MM.1S (cell line): Measurements from ENCODE around the gene COL5A1.

Experiments used
- DNase-seq: peaks from one replicate; pipeline ENCODE4 v3.0.0-alpha.2; 2015
- H2AFZ ChIP-seq: fragments of 300-600 bp; sonication (generic); 2 replicates; pipeline ENCODE4 v1.6.0; 2016; ENCODE audit warnings: antibody characterized with exemption, low read length
- H3F3A ChIP-seq: fragments of 300-600 bp; sonication (generic); 2 replicates; pipeline ENCODE4 v1.6.1; 2016; ENCODE audit warnings: mild to moderate bottlenecking, antibody characterized with exemption, low read length, moderate library complexity, mixed read lengths; ENCODE audit not compliant: insufficient read depth
- H3K27ac ChIP-seq: fragments of 300-600 bp; sonication (generic); 2 replicates; pipeline ENCODE4 v1.5.1; 2016; ENCODE audit warnings: mild to moderate bottlenecking, low read length
- H3K27me3 ChIP-seq: fragments of 300-600 bp; sonication (generic); replicated peaks from 2 replicates; pipeline ENCODE4 v1.6.0; 2016; ENCODE audit warnings: low read length; ENCODE audit not compliant: insufficient read depth
- H3K36me3 ChIP-seq: fragments of 300-600 bp; sonication (generic); replicated peaks from 2 replicates; pipeline ENCODE4 v1.6.1; 2016; ENCODE audit warnings: mild to moderate bottlenecking, low read length, mixed read lengths; ENCODE audit not compliant: insufficient read depth
- H3K4me1 ChIP-seq: fragments of 300-600 bp; sonication (generic); 2 replicates; pipeline ENCODE4 v1.6.1; 2016; ENCODE audit warnings: low read length, mixed read lengths
- H3K4me2 ChIP-seq: fragments of 300-600 bp; sonication (generic); 2 replicates; pipeline ENCODE4 v1.6.0; 2016; ENCODE audit warnings: low read depth, low read length
- H3K4me3 ChIP-seq: fragments of 300-600 bp; sonication (generic); 2 replicates; pipeline ENCODE4 v1.5.1; 2016; ENCODE audit warnings: low read length, mixed read lengths
- H3K79me2 ChIP-seq: fragments of 300-600 bp; sonication (generic); 2 replicates; pipeline ENCODE4 v1.6.1; 2016; ENCODE audit warnings: mixed run types, low read length, mixed read lengths
- H3K9ac ChIP-seq: fragments of 300-600 bp; sonication (generic); 2 replicates; pipeline ENCODE4 v1.6.1; 2016; ENCODE audit warnings: low read length, mixed read lengths
- H3K9me2 ChIP-seq: fragments of 300-600 bp; sonication (generic); replicated peaks from 2 replicates; pipeline ENCODE4 v1.6.1; 2016; ENCODE audit warnings: mild to moderate bottlenecking, low read length, mixed read lengths; ENCODE audit not compliant: insufficient read depth
- H3K9me3 ChIP-seq: fragments of 300-600 bp; sonication (generic); replicated peaks from 2 replicates; pipeline ENCODE4 v1.6.1; 2016; ENCODE audit warnings: mild to moderate bottlenecking, low read length, mixed read lengths; ENCODE audit not compliant: insufficient read depth
- H4K20me1 ChIP-seq: fragments of 300-600 bp; sonication (generic); 2 replicates; pipeline ENCODE4 v1.6.1; 2016; ENCODE audit warnings: mild to moderate bottlenecking, low read length, moderate library complexity, mixed read lengths; ENCODE audit not compliant: insufficient read depth
- EZH2 ChIP-seq: fragments of 300-600 bp; sonication (generic); optimal IDR thresholded peaks from 2 replicates; pipeline ENCODE3; 2017; ENCODE audit warnings: low read depth, mild to moderate bottlenecking, antibody characterized with exemption, low read length, mixed read lengths
- EZH2phosphoT487 ChIP-seq: fragments of 300-600 bp; sonication (generic); IDR thresholded peaks from 2 replicates; pipeline ENCODE4 v1.6.1; 2018; ENCODE audit warnings: antibody characterized with exemption, low read length
- TF ChIP-seq, protein P1 (sequence below): fragments of 300-600 bp; sonication (generic); IDR thresholded peaks from 2 replicates; pipeline ENCODE4 v1.5.1; 2016; ENCODE audit warnings: antibody characterized with exemption, low read length, mixed read lengths

Gene COL5A1

DNA sequence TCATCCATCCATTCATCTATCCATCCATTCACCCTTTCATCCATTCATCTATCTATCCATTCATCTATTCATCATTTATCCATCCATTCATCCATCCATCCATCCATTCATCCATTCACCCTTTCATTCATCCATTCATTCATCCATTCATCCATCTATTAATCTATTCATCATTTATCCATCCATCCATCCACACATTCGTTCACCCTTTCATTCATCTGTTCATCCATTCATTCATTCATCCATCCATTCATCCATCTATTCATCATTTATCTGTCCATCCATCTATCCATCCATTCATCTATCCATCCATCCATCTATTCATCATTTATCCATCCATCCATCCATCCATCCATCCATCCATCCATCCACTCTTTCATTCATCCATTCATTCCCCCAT is 205.1 kb downstream of the COL5A1 start:
- Histone ChIP-seq H2AFZ (no peak overlapping the region), H3K9me2 (no peaks in the 10 kb centered on the region), H3K4me3 (no peak overlapping the region), H3K9me3 (no peaks in the 10 kb centered on the region), H3K4me1 (no peaks in the 10 kb centered on the region), H3F3A (no peaks in the 10 kb centered on the region), H3K27ac (no peak overlapping the region), H3K4me2 (no peak overlapping the region), H3K9ac (no peak overlapping the region), H3K36me3 (no peaks in the 10 kb centered on the region), H4K20me1 (no peaks in the 10 kb centered on the region), H3K79me2 (no peaks in the 10 kb centered on the region), H3K27me3 (peaks cover 35% of the 10 kb centered on the region)
- TF ChIP-seq EZH2 = no peak
- TF ChIP-seq, protein P1, sequence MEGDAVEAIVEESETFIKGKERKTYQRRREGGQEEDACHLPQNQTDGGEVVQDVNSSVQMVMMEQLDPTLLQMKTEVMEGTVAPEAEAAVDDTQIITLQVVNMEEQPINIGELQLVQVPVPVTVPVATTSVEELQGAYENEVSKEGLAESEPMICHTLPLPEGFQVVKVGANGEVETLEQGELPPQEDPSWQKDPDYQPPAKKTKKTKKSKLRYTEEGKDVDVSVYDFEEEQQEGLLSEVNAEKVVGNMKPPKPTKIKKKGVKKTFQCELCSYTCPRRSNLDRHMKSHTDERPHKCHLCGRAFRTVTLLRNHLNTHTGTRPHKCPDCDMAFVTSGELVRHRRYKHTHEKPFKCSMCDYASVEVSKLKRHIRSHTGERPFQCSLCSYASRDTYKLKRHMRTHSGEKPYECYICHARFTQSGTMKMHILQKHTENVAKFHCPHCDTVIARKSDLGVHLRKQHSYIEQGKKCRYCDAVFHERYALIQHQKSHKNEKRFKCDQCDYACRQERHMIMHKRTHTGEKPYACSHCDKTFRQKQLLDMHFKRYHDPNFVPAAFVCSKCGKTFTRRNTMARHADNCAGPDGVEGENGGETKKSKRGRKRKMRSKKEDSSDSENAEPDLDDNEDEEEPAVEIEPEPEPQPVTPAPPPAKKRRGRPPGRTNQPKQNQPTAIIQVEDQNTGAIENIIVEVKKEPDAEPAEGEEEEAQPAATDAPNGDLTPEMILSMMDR = no peak
- TF ChIP-seq EZH2phosphoT487 = no peak
- no peak for DNase-seq

DNA sequence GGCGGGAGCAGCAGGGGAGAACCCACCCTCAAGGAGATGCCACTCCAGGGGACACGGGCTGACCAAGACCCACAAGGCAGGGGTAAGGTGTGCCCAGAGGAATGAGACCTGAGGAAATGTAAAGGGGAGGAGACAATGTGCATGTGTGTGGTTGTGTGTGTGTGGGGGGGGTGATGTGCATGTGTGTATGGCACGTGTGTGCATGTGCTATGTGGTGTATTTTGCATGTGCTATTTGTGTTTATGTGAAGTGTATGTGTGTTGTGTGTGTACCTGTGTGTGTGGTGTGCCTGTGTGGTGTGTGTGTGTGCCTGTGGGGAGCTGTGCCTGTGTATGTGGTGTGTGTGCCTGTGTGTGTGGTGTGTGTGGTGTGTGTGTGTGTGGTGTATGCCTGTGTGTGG is 205.5 kb downstream of the COL5A1 start:
- DNase-seq = no peak
- Histone ChIP-seq H2AFZ (no peak overlapping the region), H3K4me1 (no peaks in the 10 kb centered on the region), H3K4me2 (no peak overlapping the region), H3K9ac (no peak overlapping the region), H3K27me3 (peaks cover 35% of the 10 kb centered on the region), H3K4me3 (no peak overlapping the region), H3F3A (no peaks in the 10 kb centered on the region), H3K9me2 (no peaks in the 10 kb centered on the region), H3K27ac (no peak overlapping the region), H3K79me2 (no peaks in the 10 kb centered on the region), H3K36me3 (no peaks in the 10 kb centered on the region), H3K9me3 (no peaks in the 10 kb centered on the region), H4K20me1 (no peaks in the 10 kb centered on the region)
- TF ChIP-seq EZH2 (no peak), EZH2phosphoT487 (no peak)
- TF ChIP-seq, protein P1 = no peak

DNA sequence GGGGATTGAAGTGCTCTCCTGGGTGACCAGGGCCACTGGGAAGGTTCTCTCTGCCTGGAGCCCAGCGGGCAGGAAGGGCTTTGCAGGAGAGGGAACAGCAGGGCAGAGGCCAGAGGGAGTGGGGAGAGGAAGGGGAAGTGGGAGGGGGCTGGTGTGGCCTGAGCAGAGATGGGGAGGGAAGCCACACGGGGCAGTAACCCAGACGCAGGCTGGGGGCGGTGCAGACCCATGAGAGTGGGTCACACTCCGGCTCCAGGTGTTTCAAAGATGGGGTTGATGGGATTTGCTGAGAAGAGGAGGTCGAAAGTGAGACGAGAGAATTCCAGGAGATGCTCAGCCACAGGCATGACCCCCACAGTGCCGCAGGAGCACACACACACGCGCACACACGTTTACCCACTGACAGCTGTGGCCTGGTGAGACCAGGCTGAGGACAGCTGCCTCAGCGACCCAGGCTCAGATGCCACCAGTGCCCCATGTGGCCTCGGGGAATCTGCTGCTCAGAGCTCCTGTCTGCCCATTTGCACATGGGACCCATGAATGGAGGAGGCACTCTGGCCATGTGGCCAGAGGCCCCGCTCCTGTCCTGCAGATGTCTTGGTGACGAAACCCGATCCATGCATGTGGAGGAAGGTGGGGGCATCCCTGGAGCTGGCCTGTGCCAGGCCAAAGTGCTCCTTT is 206.3 kb downstream of the COL5A1 start:
- Histone ChIP-seq H3K4me1 (no peaks in the 10 kb centered on the region), H3K9ac (no peak overlapping the region), H3K9me3 (no peaks in the 10 kb centered on the region), H3K9me2 (no peaks in the 10 kb centered on the region), H3K4me3 (no peak overlapping the region), H3K27ac (no peak overlapping the region), H4K20me1 (no peaks in the 10 kb centered on the region), H3K79me2 (no peaks in the 10 kb centered on the region), H3K4me2 (no peak overlapping the region), H3K36me3 (no peaks in the 10 kb centered on the region), H3K27me3 (peaks cover 29% of the 10 kb centered on the region), H3F3A (no peaks in the 10 kb centered on the region), H2AFZ (no peak overlapping the region)
- TF ChIP-seq EZH2phosphoT487 = no peak
- TF ChIP-seq EZH2 = no peak
- TF ChIP-seq, protein P1 = no peak
- no peak for DNase-seq
